Limb (tissue), 2 donors: ENCODE results near the gene VEGFB.

Experiments
- DNase-seq, 2 donors: peaks; one replicate each; pipeline ENCODE4 v3.0.0-alpha.2; 2016; ENCODE audit errors: extremely low spot score in 2 of 2

The VEGFB gene

GRCh38 chr11:64281957-64282770, 47.8 kb downstream of the VEGFB start:
- DNase-seq: no peak

- no peak for DNase-seq
Measured at GRCh38 chr11:64283092-64283491, 48.7 kb downstream of the VEGFB start.

- peak; percentile 94 to 97 for DNase-seq
Measured at GRCh38 chr11:64284048-64284961, 49.9 kb downstream of the VEGFB start, which contains the start of gene BAD. Gene BAD (minus strand): TSS chr11:64284665. CDS start chr11:64284368, 297 bp downstream.

- peak; percentile 84 to 96 for DNase-seq
Measured at GRCh38 chr11:64284962-64285884, 50.8 kb downstream of the VEGFB start, which contains the start of gene GPR137. Gene GPR137 (plus strand): TSS chr11:64285848. CDS start chr11:64286525, 677 bp downstream.

- DNase-seq: no peak
Measured at GRCh38 chr11:64285885-64286800, 51.8 kb downstream of the VEGFB start.

- no peak for DNase-seq
Measured at GRCh38 chr11:64286801-64287159, 52.4 kb downstream of the VEGFB start.

GRCh38 chr11:64287676-64288352, 53.4 kb downstream of the VEGFB start:
- DNase-seq: no peak

- DNase-seq: no peak
Measured at GRCh38 chr11:64288353-64288750, 54.0 kb downstream of the VEGFB start.
